Gastrocnemius medialis (tissue), 4 donors: Measurements from ENCODE around the gene WASF2.

Source experiments
- CTCF ChIP-seq, 5 experiments: fragments of 450-650 bp in 3 of 5; fragments of 200-600 bp in 2 of 5; sonication (generic) in 2 of 5; IDR thresholded peaks in 4 of 5; conservative IDR thresholded peaks in 1 of 5; 1 replicate in 4 of 5; 2 replicates in 1 of 5; pipeline ENCODE4 v1.5.1; 2016 to 2019; ENCODE audit warnings: antibody characterized with exemption in 5 of 5, mild to moderate bottlenecking in 3 of 5, moderate library complexity in 3 of 5
- POLR2A ChIP-seq, 2 donors: fragments of 450-650 bp; IDR thresholded peaks; one replicate each; pipeline ENCODE4 v1.6.1; 2017; ENCODE audit warnings: antibody characterized with exemption in 2 of 2, mild to moderate bottlenecking in 2 of 2, moderate library complexity in 2 of 2

GRCh38 chr1:27455139-27455811 is 34.7 kb downstream of the WASF2 start:
- TF ChIP-seq CTCF (IDR thresholded peaks at IDR 0.05 in 4 of 5, conservative IDR thresholded peaks at IDR 0.05 in 1 of 5) (no peak), POLR2A (IDR thresholded peaks at IDR 0.05) (no peak)
